SK-N-SH (cell line): ENCODE measurements around the gene MYO1E. TPM values are rescaled to one million over a fixed set of nuclear protein-coding genes. Genes with fewer than 3 reads are reported as not detected.
A peak's percentile ranks its signal among the peaks of the same experiment; 100 is the strongest.

Experiments
- CHD2 ChIP-seq: fragments of 150-350 bp; IDR thresholded peaks from 2 replicates; pipeline ENCODE4 v1.6.1; 2018; ENCODE audit warnings: low read length; ENCODE audit not compliant: partially characterized antibody
- CTCF ChIP-seq: fragments of 200-600 bp; sonication (generic); IDR thresholded peaks from 2 replicates; pipeline ENCODE4 v1.6.1; 2017; ENCODE audit warnings: antibody characterized with exemption, mild to moderate bottlenecking, moderate library complexity
- ELF1 ChIP-seq: IDR thresholded peaks from 2 replicates; pipeline ENCODE4 v1.4.0; 2012
- EP300 ChIP-seq, 2 experiments: IDR thresholded peaks; 2 replicates each; pipeline versions ENCODE4 v1.4.0 to v1.6.1; 2012; ENCODE audit warnings: borderline replicate concordance in 1 of 2, low read depth in 1 of 2, low read length in 1 of 2
- EZH2phosphoT487 ChIP-seq: fragments of 200-600 bp; sonication (generic); IDR thresholded peaks from 2 replicates; pipeline ENCODE4 v1.6.1; 2017; ENCODE audit warnings: low read depth, mixed run types, mild to moderate bottlenecking, antibody characterized with exemption, moderate library complexity, borderline replicate concordance
- FOXM1 ChIP-seq: IDR thresholded peaks from 2 replicates; pipeline ENCODE4 v1.4.0; 2012; ENCODE audit warnings: low read depth, mild to moderate bottlenecking
- IRF3 ChIP-seq: fragments of 150-350 bp; IDR thresholded peaks from 2 replicates; pipeline ENCODE4 v1.6.1; 2016; ENCODE audit warnings: mild to moderate bottlenecking, low read depth, low read length
- JUND ChIP-seq: IDR thresholded peaks from 2 replicates; pipeline ENCODE4 v1.4.0; 2012
- MAX ChIP-seq: IDR thresholded peaks from 2 replicates; pipeline ENCODE4 v1.4.0; 2012; ENCODE audit warnings: low read depth
- MEF2A ChIP-seq: IDR thresholded peaks from 2 replicates; pipeline ENCODE4 v1.4.0; 2012; ENCODE audit warnings: low read depth, borderline replicate concordance
- NFIC ChIP-seq: IDR thresholded peaks from 2 replicates; pipeline ENCODE4 v1.4.0; 2012; ENCODE audit warnings: borderline replicate concordance
- NRF1 ChIP-seq: IDR thresholded peaks from 2 replicates; pipeline ENCODE4 v1.6.1; 2012; ENCODE audit warnings: low read depth, mild to moderate bottlenecking, low read length
- PBX3 ChIP-seq: IDR thresholded peaks from 2 replicates; pipeline ENCODE4; 2012
- POLR2AphosphoS5 ChIP-seq: IDR thresholded peaks from 2 replicates; pipeline ENCODE4 v1.6.1; 2012; ENCODE audit warnings: low read depth, low read length
- RAD21 ChIP-seq: IDR thresholded peaks from 2 replicates; pipeline ENCODE4 v1.6.1; 2012; ENCODE audit warnings: mild to moderate bottlenecking, low read length
- RCOR1 ChIP-seq: fragments of 150-350 bp; IDR thresholded peaks from 2 replicates; pipeline ENCODE4 v1.6.1; 2017; ENCODE audit warnings: antibody characterized with exemption, low read length
- RFX5 ChIP-seq: IDR thresholded peaks from 2 replicates; pipeline ENCODE4 v1.6.1; 2012; ENCODE audit warnings: mild to moderate bottlenecking, improper control_type of control experiment, low read length
- RXRA ChIP-seq: IDR thresholded peaks from 2 replicates; pipeline ENCODE4 v1.4.0; 2012; ENCODE audit warnings: low read depth, mild to moderate bottlenecking, borderline replicate concordance
- SIN3A ChIP-seq: IDR thresholded peaks from 2 replicates; pipeline ENCODE4 v1.6.1; 2012; ENCODE audit warnings: low read depth, mild to moderate bottlenecking, low read length, moderate library complexity, borderline replicate concordance
- TAF1 ChIP-seq: IDR thresholded peaks from 2 replicates; pipeline ENCODE4 v1.6.1; 2012; ENCODE audit warnings: low read depth, mild to moderate bottlenecking, low read length, moderate library complexity, borderline replicate concordance
- TEAD4 ChIP-seq: IDR thresholded peaks from 2 replicates; pipeline ENCODE4 v1.4.0; 2012; ENCODE audit warnings: mild to moderate bottlenecking, borderline replicate concordance; ENCODE audit not compliant: insufficient read depth
- USF1 ChIP-seq: IDR thresholded peaks from 2 replicates; pipeline ENCODE4 v1.4.0; 2012; ENCODE audit warnings: low read depth, borderline replicate concordance
- YY1 ChIP-seq: IDR thresholded peaks from 2 replicates; pipeline ENCODE4 v1.4.0; 2012; ENCODE audit warnings: low read depth, mild to moderate bottlenecking
- ZBTB33 ChIP-seq: IDR thresholded peaks from 2 replicates; pipeline ENCODE4 v1.4.0; 2012; ENCODE audit warnings: low read depth, borderline replicate concordance
- polyA plus RNA-seq, 3 experiments: library from polyadenylated mRNA; depleted of rRNA; stranded (reverse); fragments of >200 nt; gene quantifications; 2 replicates each; pipeline ENCODE4 v1.2.3, GENCODE V29; 2012

The MYO1E gene
- polyA plus RNA-seq, 1 of the 3 experiments (the other 2 are of a cell fraction) = 9.7 TPM

- no peak for TF ChIP-seq MAX
- no peak for TF ChIP-seq RCOR1
- no peak for TF ChIP-seq EP300 (IDR thresholded peaks at IDR 0.05; ENCODE audit: borderline replicate concordance in 1 of 2, low read depth in 1 of 2, low read length in 1 of 2)
- TF ChIP-seq ZBTB33 = no peak
- TF ChIP-seq CTCF = no peak
- no peak for TF ChIP-seq RFX5
- TF ChIP-seq ELF1 = no peak
- no peak for TF ChIP-seq TAF1
- TF ChIP-seq RXRA = no peak
- peak; percentile 22 for TF ChIP-seq JUND
- TF ChIP-seq POLR2AphosphoS5 = no peak
- TF ChIP-seq SIN3A = no peak
- no peak for TF ChIP-seq IRF3
- no peak for TF ChIP-seq NRF1
- TF ChIP-seq NFIC = peak; percentile 38; the same call in 1 of the 2 replicates
- TF ChIP-seq PBX3 = peak; percentile 30
- TF ChIP-seq TEAD4 = no peak
- no peak for TF ChIP-seq FOXM1
- TF ChIP-seq CHD2 = no peak
- TF ChIP-seq USF1 = no peak
- TF ChIP-seq MEF2A = no peak
- TF ChIP-seq EZH2phosphoT487 = no peak
- no peak for TF ChIP-seq RAD21
- no peak for TF ChIP-seq YY1
These were observed 140.2 kb downstream of the MYO1E start (continued) for GRCh38 chr15:59232476-59232875.
